Activated CD8-positive, alpha-beta memory T cell treated with anti-CD3 and anti-CD28 coated beads for 1 hour (primary cell): Measurements from ENCODE around the gene SUPT6H.
A peak's percentile ranks its signal among the peaks of the same experiment; 100 is the strongest.

Experiments used
- DNase-seq, 2 donors: peaks; one replicate each; pipeline ENCODE4 v3.0.0-alpha.2; 2020; ENCODE audit warnings: low read depth in 1 of 2; ENCODE audit errors: extremely low read depth in 1 of 2

Gene SUPT6H

DNA sequence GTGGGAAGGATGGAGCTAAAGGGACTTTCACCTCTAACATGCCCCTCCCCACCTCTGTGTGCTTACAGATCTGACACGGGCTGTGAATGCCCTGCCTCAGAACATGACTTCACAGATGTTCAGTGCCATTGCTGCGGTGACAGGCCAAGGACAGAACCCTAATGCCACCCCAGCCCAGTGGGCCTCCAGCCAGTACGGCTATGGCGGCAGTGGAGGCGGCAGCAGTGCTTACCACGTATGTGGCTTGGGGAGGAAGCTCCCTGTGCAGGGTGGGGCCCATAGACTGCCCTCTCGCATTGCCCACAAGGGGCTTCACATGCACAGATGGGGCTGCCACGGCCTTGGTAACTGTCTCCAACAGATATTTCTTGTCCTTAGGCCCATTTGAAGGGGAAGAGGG is 38.3 kb downstream of the SUPT6H start:
- DNase-seq, result no peak

DNA sequence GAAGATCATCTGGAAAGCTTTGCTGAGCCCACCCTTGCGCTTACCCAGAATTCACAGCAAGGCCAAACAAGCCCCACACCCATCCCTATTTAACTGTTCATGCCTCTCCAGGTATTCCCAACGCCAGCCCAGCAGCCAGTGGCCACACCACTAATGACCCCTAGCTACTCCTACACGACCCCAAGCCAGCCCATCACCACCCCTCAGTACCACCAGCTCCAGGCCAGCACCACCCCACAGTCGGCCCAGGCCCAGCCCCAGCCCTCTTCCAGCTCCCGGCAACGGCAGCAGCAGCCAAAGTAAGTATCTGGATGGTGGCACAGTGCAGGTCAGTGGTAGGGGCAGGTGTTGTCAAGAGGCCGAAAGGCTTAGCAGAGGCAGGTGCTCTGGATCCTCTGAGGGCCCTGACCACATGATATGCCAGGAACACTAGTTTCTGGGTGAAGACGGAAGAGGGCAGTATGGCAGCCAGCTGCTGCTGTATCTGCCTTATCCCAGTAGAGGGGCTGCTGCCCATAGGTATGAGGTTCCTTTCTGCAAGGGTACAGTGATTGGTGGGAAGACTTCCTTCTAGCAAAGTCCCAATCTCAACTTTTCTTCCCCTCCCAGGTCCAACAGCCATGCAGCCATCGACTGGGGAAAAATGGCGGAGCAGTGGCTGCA is 39.0 kb downstream of the SUPT6H start:
- no peak for DNase-seq

DNA sequence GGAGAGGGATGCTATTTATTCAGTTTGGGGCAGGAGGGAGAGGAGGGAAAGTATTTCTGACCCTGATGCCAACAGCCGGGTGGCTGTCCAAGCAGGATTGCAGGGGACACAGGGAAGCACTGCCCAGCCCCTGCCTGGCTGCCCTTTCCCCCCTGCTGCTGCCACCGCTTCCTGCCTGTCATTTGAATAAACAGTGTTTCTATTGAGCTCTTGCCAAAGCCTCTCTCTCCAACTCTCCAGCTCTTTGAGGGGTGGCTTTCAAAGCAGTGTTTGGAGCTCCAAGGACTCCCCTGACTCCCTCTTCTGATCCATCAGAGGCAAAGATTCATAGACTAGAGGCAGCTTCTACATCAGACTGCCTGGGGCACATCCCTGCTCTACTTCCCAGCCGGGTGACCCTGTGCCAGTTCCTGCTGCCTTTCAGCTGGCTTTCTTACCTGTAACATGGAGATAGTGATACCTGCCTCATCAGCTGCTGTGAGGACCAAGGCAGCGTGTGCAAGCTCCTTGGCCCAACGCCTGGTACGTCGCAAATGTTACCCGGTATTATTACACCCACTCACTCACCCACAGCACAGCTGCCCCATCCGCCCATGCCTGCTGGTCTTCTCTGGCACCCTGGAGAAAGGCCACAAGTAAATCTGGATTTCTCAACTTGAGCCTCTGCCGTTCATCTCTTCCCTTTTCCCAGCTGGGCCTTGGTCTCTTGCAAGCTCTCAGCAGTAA is 40.2 kb downstream of the SUPT6H start:
- no peak for DNase-seq

DNA sequence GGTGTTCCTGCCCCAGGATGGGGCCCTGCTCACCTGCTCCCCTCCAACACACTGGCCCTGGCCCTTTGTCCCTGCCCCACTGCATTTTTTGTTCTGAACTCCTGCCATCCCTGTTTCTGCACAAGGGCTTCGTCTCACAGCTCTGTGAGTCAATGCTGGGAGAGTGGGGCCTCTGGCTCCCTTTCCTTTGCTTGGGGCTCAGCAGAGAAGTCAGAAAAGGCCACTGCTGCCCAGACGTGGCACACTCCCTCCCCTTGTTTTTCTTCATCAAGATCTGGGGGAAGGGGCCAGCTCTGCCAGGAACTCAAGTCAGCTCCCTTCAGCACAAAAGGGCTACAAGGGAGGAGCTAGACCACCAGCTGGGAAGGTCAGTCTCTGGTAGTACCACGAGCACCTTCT is 40.7 kb downstream of the SUPT6H start:
- DNase-seq, result no peak

DNA sequence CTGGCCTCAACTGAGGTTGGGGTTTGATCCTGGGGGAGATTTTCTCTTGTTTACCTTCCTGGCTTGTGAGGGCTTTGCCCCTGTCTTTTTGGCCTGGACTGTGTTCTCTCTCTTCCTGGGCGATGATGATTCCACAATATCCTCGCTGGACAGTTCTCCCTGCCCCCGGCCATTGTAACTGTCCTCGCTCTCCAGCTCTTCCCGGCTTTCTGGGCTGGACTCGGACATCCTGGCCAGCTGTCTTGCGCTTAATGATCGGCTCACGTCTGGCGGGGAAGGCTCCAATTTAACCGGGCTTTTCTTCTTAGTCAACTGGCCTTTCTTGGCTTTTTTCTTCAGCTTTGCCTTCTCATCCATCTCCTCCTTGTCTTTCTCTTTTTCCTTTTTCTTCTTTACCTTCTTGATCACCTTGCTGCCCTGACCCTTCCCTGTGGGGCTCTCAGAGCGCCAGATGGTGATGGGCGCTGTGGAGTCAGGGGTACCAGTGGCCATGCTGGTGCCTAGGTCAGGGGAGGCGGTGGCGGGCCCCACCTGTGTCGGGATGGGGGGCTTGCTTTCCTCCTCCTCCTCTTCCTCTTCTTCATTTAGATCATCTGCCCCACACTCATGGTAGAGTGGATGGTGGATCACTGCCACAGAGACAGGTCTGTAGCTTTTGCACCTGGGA is 41.7 kb downstream of the SUPT6H start:
- DNase-seq, result no peak

DNA sequence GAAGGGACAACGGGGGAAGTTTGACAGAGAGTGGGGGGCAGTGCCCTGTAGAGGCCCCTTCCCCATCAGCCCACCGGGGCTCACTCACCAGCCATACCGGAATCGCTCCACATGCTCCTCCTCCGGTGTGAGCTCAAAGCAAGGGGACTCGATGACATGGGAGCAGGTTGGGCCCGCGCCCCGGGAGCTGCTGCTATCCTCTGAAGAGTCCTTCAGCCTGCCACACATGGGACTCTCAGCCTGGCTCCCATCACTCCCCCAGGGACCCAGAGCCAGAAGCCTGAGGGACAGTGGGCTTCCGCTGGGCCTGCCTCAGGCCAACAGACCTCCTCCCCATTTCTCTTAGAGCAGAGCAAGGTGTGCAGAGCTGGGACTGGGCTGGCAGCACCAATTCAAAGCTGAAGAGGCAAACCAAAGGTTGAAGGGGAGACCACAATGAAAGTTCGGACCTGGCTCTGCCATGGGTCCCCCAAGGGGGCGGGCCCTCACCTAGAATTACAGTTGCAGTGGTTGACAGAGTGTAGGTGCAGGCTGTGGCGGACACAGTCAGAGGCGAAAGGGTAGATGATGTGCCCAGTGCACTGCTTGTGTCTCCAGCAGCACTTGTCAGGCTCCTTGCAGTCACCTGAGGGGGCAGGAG is 42.3 kb downstream of the SUPT6H start:
- no peak for DNase-seq

DNA sequence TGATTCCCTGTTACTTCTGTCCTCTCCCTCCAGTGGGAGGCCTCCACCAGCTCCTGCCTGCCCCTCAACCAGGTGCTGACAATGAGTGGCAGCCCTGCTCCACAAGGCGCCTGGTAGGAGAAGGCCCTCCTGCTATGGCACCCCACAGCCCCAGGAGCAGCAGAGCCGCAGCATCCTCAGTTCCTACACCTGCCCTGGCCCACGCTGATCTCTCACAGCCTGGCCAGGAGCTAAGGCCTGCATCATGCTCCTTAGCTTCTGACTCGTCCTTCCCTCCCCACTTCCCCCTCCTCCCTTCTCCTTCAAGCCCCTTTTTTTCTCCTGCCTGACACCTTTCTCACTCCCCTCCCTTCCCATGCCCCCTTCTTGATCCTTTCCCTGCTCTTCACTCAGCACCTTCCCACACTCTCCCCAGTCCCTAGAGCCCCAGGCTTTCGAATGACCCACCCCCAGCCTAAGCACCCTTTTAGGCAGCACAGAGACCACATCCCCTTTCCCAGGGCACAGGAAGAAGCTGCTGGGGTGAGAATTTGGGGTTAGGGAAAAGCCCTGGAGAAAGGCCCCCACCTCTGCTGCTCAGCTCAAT is 43.2 kb downstream of the SUPT6H start:
- DNase-seq, result no peak

DNA sequence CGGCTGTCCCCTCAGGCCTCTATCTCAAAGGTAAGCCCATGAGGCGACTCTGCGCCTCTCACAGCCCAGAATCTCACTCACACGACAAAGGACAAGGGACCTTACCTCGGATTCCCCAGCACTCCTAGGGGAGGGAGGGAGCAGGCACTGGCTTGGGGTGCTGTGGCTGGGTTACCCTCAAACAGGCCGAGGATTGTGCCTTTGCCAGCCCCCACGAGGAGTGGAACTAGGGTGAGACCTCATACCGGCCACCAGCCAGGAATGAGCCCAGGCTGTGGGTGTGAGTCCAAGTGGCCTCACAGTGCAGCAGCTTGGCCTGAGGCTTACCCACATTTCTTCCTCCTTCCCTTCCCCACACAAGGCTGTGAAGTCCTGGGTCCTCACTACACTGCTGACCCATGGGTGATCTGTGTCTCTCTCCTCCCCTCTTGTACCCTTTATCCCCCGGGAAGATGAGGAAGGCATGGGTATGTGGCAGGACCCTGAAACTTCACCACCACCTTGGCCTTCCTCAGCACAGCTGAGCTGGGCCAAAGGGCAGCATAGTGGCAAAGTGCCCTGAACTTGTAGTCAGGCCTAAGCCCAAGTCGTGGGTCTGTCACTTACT is 43.8 kb downstream of the SUPT6H start:
- no peak for DNase-seq

DNA sequence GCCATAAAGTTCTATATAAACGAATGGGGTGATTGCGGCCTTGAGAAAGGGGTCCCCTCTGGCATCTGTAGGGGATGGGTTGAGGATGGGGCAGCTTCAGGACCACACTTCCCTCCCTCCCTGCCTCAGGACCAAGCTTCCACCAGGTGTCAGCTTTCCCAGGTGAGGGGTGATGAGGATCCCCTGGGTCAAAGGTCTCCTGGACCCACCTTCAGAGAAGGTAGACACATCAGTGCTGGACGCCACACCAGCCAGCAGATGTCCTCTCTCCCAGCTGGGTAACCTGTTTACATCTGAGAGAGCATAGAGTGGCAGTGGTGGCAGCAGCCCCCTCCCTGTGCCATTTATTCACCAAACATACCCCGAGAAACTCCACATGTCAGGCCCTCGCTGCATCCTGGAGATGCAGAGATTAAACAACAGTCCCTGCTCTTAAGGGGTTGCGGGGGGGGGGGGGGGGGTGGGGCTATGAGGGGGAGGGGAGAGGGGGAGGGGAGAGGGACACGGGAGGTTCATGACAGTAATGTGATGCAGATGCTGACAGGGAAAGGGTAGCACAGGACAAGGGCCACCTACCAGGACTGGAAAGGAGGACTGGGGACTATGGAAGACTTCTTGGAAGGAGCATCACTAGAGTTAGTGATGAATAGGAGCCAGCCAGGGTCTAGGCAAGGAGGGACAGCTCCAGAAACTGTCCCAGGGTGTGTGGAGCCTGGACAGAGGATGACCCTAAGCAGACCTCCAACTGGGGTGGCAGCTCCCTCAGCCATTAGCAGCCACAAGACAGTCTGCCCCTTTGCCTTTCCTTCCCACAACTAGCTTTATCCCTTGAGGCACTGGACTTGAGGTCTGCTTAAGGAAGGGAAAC is 44.7 kb downstream of the SUPT6H start:
- no peak for DNase-seq

DNA sequence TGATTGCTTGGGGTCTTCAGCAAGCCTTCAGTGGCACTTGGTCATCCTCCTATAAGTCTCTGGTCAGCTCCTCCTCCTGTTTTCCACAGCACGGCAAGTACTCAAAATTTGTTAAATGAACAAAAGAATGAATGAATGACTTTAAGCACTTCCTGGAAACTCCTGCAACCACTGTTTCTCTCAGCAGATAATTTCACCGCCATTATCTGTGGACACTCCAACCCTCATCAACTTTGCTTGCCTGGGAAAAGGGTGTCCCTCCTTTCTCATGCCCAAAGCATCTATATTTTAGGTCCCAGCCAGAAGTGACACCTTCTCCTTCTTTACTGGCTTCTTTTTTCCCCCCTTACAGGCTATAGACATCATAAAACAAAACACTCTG is 45.3 kb downstream of the SUPT6H start:
- DNase-seq, result no peak

DNA sequence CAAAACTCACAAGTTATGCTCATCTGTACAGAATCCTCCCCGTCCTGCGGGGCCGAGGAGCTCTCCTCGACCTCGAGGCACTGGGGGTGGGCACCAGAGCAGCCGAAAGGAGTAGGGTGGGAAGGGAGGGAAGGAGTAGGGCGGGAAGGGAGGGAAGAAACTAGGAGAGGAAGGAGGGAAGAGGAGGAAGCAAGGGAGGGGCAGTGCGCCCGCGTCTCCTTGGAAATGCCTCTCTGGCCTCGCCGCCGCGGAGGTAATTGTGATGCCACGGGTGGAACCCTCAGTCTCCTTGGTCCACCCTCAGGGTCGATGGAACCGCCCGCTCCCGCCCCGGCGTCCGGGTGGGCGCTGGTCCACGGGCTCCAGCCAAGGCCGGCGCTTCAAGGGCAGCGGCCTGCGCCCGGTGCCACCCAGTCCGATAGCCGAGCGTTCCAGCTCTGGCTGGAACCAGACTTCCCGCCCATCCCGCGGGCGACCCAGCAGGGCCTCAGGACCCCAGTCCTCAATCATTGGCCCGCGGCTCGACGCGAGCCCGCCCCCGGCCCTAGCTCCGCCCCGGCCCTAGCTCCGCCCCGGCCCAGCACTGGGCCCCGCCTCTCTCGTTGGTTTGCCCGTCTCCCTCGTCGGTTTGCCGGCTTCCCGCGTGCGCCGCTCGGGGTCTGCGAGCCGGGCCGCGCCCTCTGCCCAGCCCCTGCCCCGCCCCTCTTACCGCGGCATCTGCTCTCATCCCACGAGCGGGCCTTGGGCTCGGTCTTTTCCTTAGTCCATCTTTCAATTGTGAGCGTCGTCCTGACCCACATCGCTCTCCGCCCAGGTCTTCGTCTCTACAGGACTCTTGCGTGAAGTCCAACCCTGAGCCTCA is 49.1 kb downstream of the SUPT6H start:
- peak; percentile 42 to 84 for DNase-seq

DNA sequence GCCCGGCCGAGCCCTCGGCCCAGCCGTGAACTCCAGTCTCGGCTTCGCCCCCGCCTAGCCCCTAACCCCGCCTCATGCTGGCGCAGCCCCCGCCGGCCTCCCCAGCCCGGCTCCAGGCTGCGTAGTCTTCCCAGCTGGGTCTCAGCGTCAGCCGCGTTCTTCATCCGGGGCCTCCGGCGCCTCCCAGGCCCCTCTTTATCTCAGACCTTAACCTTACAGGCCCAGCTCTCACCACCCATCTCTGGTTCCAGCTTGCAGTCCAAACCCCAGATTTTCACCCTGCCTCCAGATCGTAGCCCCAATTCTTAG is 49.7 kb downstream of the SUPT6H start, which contains the start of gene PROCA1:
Gene PROCA1, minus strand, starts transcription at position 166 of the 309 bp plus-strand sequence. CDS start 228 bp downstream, outside the sequence.
- peak in 1 of 2 donors; percentile 13 for DNase-seq

DNA sequence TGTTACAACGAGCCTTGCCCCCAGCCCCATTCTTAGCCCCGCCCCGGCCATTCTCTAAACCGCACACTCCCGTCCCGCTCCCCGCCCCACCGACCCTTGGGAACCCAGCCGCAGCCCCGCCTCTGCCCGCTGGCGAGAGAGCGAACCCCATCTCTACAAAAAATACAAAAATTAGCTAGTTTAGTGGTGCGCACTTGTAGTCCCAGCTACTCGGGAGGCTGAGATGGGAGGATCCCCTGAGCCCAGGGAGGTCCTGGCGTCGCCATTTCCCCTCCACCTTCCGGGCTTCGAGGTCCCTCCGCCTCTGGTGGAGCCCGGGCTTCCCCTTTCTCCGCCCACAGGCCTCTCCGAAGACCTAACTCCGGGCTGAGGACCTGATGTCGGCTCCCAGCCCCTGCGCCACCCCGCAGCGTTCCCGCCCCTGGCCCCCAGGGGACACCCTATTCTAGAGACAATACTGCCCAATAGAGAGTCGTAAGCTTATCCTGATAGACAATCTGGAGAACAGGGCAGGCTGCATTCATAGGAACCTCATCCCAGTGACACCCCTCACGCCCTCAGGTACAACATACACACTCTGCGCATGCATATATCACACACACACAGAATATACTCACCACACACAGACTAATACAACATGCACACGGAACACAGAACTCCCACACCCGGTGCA is 50.2 kb downstream of the SUPT6H start:
- DNase-seq, result peak in 1 of 2 donors; percentile 30

DNA sequence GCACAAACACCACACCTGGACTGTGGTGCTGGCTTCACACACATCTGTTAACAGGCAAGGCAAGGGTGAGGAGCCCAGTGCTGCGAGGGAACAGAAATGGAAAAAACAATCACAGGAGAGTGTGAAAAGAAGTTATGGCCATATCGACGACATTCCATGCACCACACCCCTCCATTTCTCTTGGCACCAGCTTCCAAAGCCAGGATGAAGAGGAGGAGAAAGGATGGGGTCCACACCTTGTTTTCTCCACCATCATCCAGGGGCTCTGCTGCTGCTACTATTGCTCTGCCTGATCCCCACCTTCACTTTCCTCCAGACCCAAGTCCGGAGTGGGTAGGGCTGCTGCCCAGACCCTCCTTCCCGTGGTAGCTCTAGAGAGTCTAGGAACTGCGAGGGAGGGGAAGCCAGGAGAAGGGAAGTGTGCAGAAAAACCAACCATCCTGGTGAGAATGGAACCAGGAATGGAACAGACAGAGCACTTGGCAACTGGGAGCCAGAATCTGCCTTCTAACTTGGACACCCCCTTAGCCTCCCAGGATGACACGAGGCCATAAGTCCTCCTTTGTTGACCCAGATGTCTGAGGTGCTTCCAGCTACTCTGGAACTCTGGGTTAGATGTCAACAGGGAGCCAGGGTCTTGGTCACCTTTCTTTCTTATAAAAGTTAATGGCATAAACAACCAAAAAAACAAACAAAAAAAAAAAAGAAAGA is 50.9 kb downstream of the SUPT6H start:
- no peak for DNase-seq

DNA sequence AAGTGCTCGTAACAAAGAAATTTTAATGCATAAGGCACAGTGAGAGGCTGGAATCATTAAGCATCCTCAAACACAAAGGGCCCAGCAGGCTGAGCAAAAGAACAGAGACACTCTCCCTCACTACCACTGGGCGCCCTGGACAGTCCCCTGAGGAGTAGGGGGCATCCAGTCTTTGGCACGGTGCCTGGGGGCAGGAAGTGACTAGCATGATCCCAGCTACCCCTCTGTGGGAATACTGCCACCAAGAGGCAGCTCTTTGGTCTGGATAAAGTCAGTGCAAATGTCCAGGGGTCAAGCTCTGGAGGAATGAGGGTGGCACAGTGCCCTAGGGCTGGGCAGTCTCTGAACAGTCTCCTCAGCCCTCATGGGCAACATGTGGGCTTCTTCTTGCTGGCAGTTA is 52.3 kb downstream of the SUPT6H start:
- no peak for DNase-seq

DNA sequence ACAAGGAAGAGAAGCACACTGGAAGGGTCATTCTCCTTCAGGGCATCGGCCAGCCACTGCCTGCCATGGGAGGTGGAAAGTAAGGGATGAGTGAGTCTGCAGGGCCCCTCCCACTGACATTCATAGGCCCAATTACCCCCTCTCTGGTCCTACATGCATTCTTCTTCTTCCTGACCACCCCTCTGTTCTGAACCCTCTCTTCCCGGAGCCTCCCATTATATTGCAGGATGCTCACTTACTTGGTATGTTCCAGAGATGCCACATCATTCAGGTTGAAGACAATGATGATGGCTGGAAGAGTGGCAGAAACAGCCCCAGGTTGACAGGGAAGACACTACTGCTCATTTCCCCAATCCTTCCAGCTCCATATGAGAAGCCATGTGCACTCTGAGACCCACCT is 53.2 kb downstream of the SUPT6H start:
- no peak for DNase-seq

DNA sequence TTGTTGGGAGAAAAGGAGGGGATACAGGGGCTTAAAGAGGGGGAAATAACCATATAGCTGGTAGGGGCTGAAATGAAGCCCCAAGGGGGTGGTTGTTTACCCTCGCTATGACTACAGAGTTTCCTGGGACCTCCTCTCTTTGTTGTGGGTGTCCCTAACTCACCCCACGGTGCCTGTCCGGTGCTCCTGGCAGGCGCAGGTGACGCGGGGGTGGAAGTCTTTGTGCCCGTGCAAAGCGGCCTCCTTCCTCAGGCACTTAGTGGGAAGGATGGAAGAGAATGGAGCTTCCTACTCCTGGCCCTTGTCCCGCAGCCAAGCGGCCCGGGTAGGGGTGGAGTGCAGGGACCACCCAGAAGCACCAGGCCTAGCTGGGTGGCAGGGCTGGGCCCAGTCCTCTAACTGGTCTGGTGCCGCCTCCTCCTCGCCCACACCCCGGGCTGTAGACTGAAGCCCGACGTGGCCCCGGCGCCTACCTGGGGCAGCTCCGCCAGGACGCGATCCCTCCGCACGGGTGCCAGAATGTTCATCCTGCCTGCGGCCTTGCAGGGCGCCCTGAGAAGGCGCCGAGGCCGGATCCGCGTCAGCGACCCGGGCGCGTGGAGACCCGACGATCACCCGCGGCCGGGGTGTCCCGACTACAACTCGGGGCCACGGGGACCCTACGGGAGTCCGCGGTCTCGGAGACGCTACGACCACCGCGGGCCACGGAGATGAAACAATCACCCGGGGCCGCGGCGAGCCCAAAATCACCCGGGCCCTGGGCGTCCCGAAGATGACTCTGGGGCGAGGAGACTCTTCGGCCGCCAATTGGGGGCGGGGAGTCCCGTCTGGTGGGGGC is 55.0 kb downstream of the SUPT6H start:
- no peak for DNase-seq
